HCT116 (cell line): Measurements from ENCODE around the gene TLCD2. TPM values are rescaled to one million over a fixed set of nuclear protein-coding genes. Genes with fewer than 3 reads are reported as not detected.
A peak's percentile ranks its signal among the peaks of the same experiment; 100 is the strongest.

Experiments used
- ATAC-seq: fragments of 200-7000 bp; cut with Tn5 transposase; 2 replicates; pipeline ENCODE4 v1.9.1; 2020; ENCODE audit warnings: mild to moderate bottlenecking, moderate library complexity
- BruUV-seq: library from RNA; stranded (reverse); fragments of 400-500 nt; replicated peaks from 2 replicates; lab custom pipeline; 2021; lab: Mats Ljungman, UMichigan
- CTCF ChIA-PET: fragments of 300-600 bp; sonication (Branson Sonifier 250); formaldehyde crosslinking; loops from one replicate; lab custom pipeline; 2021; ENCODE audit warnings: antibody characterized with exemption; lab: Charles Lee
- POLR2A ChIA-PET: fragments of 300-600, 350-600 bp; sonication (Branson Sonifier 250); formaldehyde crosslinking; loops from one replicate; lab custom pipeline; 2021; ENCODE audit warnings: antibody characterized with exemption; lab: Charles Lee
- RAD21 ChIA-PET, 2 experiments: fragments of 300-600 bp; sonication (Branson Sonifier 250); formaldehyde crosslinking; loops; one replicate each; lab custom pipeline; 2023; ENCODE audit warnings: low total read pairs in 2 of 2; ENCODE audit not compliant: uncharacterized antibody in 2 of 2, unreplicated experiment in 2 of 2, low non-redundant PET in 1 of 2; lab: Charles Lee
- DNase-seq: peaks from one replicate; pipeline ENCODE4 v3.0.0-alpha.2; 2010; ENCODE audit warnings: low read depth, low spot score
- H2AFZ ChIP-seq: fragments of 200-600 bp; shearing (Covaris generic), sonication (generic); 2 replicates; pipeline ENCODE4 v1.6.1; 2017; ENCODE audit warnings: low read depth, mixed run types, mixed read lengths, antibody characterized with exemption, low read length; ENCODE audit not compliant: poor library complexity, severe bottlenecking
- H3K27ac ChIP-seq: 2 replicates; pipeline ENCODE4 v1.5.1; 2012; ENCODE audit warnings: low read depth, low read length
- H3K27me3 ChIP-seq: fragments of 200-600 bp; sonication (generic); 2 replicates; pipeline ENCODE4 v1.6.1; 2016; ENCODE audit warnings: mixed run types, low read length, mixed read lengths; ENCODE audit not compliant: insufficient read depth
- H3K36me3 ChIP-seq, 2 experiments: fragments of 200-500 bp in 1 of 2; fragments of 200-600 bp in 1 of 2; sonication (Bioruptor generic) in 1 of 2; sonication (generic) in 1 of 2; 2 replicates each; pipeline versions ENCODE4 v1.5.1 to v1.6.1; 2014 to 2016; ENCODE audit warnings: low read length in 2 of 2, inconsistent platforms in 1 of 2, mixed read lengths in 1 of 2, mixed run types in 1 of 2; ENCODE audit not compliant: insufficient read depth in 2 of 2, control insufficient read depth in 1 of 2
- H3K4me1 ChIP-seq, 2 experiments: fragments of 200-600 bp in 1 of 2; sonication (generic) in 1 of 2; 2 replicates each; pipeline versions ENCODE4 v1.5.1 to v1.6.1; 2012 to 2017; ENCODE audit warnings: low read length in 2 of 2, inconsistent platforms in 1 of 2, mild to moderate bottlenecking in 1 of 2, mixed read lengths in 1 of 2, mixed run types in 1 of 2, moderate library complexity in 1 of 2; ENCODE audit not compliant: insufficient read depth in 2 of 2, control insufficient read depth in 1 of 2
- H3K4me2 ChIP-seq: fragments of 200-600 bp; sonication (generic); 2 replicates; pipeline ENCODE4 v1.6.1; 2017; ENCODE audit warnings: mixed run types, low read length, mixed read lengths
- H3K4me3 ChIP-seq, 2 experiments: fragments of 200-600 bp in 1 of 2; sonication (generic) in 1 of 2; replicated peaks in 1 of 2; 2 replicates each; pipeline ENCODE4 v1.5.1; 2011 to 2016; ENCODE audit warnings: low read length in 2 of 2, control low read depth in 1 of 2, low read depth in 1 of 2, mild to moderate bottlenecking in 1 of 2, mixed read lengths in 1 of 2, mixed run types in 1 of 2
- H3K79me2 ChIP-seq: fragments of 200-600 bp; sonication (generic); 2 replicates; pipeline ENCODE4 v1.6.1; 2017; ENCODE audit warnings: mild to moderate bottlenecking, mixed run types, low read length, moderate library complexity, mixed read lengths; ENCODE audit not compliant: insufficient read depth
- H3K9ac ChIP-seq: fragments of 200-600 bp; sonication (generic); 2 replicates; pipeline ENCODE4 v1.6.1; 2016; ENCODE audit warnings: low read length, mixed read lengths
- H3K9me2 ChIP-seq: fragments of 200-600 bp; sonication (generic), shearing (Covaris generic); 2 replicates; pipeline ENCODE4 v1.6.1; 2017; ENCODE audit warnings: mixed run types, mild to moderate bottlenecking, moderate library complexity; ENCODE audit not compliant: insufficient read depth
- H3K9me3 ChIP-seq, 2 experiments: fragments of 200-500 bp in 1 of 2; fragments of 200-600 bp in 1 of 2; sonication (Bioruptor generic) in 1 of 2; sonication (generic) in 1 of 2; 2 replicates each; pipeline ENCODE4 v1.6.1; 2014 to 2017; ENCODE audit warnings: low read length in 2 of 2, mixed read lengths in 2 of 2, inconsistent platforms in 1 of 2, low read depth in 1 of 2, mild to moderate bottlenecking in 1 of 2, mixed run types in 1 of 2, moderate library complexity in 1 of 2; ENCODE audit not compliant: control insufficient read depth in 1 of 2, insufficient read depth in 1 of 2
- H4K20me1 ChIP-seq: fragments of 200-600 bp; sonication (generic), shearing (Covaris generic); 2 replicates; pipeline ENCODE4 v1.6.1; 2017; ENCODE audit warnings: mixed run types, mild to moderate bottlenecking, moderate library complexity; ENCODE audit not compliant: insufficient read depth
- EZH2 ChIP-seq: fragments of 200-600 bp; sonication (generic); IDR thresholded peaks from 2 replicates; pipeline ENCODE4 v1.6.1; 2017; ENCODE audit warnings: antibody characterized with exemption, mixed run types
- POLR2AphosphoS5 ChIP-seq: IDR thresholded peaks from 2 replicates; pipeline ENCODE4 v1.6.1; 2011; ENCODE audit warnings: mild to moderate bottlenecking, low read depth, low read length, moderate library complexity
- SIN3A ChIP-seq: IDR thresholded peaks from 2 replicates; pipeline ENCODE4 v1.6.1; 2012; ENCODE audit warnings: low read depth
- SP1 ChIP-seq: IDR thresholded peaks from 2 replicates; pipeline ENCODE4 v1.6.1; 2012; ENCODE audit warnings: low read depth
- TCF7L2 ChIP-seq: IDR thresholded peaks from 2 replicates; pipeline ENCODE4 v1.7.0; 2011; ENCODE audit warnings: borderline replicate concordance, inconsistent platforms; ENCODE audit not compliant: insufficient read depth, insufficient read length; ENCODE audit errors: extremely low read depth
- YY1 ChIP-seq: IDR thresholded peaks from 2 replicates; pipeline ENCODE4 v1.6.1; 2011; ENCODE audit warnings: low read length, low read depth, moderate library complexity, mild to moderate bottlenecking; ENCODE audit not compliant: insufficient replicate concordance; ENCODE audit errors: extremely low read depth
- ZBTB33 ChIP-seq: IDR thresholded peaks from 2 replicates; pipeline ENCODE4 v1.6.1; 2011; ENCODE audit warnings: mild to moderate bottlenecking, low read length, moderate library complexity; ENCODE audit not compliant: insufficient replicate concordance; ENCODE audit errors: extremely low read depth
- intact Hi-C: fragments of 100-400 bp; cut with micrococcal nuclease; formaldehyde crosslinking; loops from 2 replicates; pipeline ENCODE4 v1.10.0; 2022
- total RNA-seq: library from RNA; stranded (reverse); gene quantifications from one replicate; pipeline ENCODE4 v1.2.1, GENCODE V29; 2021; ENCODE audit not compliant: unreplicated experiment
- TF ChIP-seq, protein P1 (sequence below): IDR thresholded peaks from 2 replicates; pipeline ENCODE4 v1.6.1; 2012

TLCD2 gene
- total RNA-seq, 1 experiment from 2014 or later, result 1.8 TPM

DNA sequence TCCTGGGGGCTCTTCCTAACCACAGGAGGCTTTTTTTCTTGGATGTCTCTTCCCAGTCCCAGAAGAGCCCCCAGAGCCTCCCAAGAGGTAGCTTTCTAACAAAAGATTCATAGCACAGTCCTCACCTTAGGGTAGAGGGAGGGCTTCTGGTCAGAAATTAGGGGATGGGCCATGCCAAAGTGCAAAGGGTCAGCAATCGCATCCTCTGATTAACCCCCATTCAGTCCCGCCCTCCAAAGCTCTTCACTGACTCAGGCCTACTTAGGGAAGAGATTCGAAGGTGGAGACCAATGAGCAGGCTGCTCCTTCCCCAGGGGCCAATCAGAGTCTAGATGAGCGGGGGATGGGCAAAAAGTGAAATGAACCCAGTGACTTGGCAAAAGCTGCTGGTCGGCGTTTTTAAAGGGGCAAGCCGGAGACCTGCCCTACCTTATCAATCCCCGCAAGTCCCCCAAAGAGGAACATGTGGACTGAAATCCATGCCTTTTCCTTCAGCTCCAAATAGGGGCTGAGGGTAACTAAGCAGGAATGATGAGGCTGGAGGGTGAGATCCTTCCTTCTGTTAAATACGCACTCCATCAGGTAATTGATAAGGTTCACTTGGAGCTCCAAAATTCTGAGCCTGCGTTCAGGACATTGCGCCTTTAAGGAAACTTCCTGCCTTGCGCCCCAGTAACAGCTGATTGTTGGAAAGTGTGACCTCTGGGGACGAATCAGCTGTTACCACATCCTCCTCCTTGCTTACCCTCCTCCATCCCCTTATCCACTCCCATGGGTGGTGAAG is 6.9 kb upstream of the TLCD2 start:
- TF ChIP-seq ZBTB33, result no peak
- no peak for TF ChIP-seq EZH2
- TF ChIP-seq YY1, result peak; percentile 53
- peak; percentile 65 for TF ChIP-seq POLR2AphosphoS5
- peak; percentile 86 for TF ChIP-seq SP1
- peak; percentile 86 for TF ChIP-seq SIN3A
- TF ChIP-seq TCF7L2, result peak; percentile 63
- TF ChIP-seq, protein P1, sequence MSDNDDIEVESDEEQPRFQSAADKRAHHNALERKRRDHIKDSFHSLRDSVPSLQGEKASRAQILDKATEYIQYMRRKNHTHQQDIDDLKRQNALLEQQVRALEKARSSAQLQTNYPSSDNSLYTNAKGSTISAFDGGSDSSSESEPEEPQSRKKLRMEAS, result peak; percentile 90
- ChIA-PET POLR2A (interaction anchor here (0.6 to 1.9 kb wide), 18 partner anchors 11 to 254 kb away, joined by 3 to 14 read pairs (median 4); partner anchors contain the start of genes PITPNA, RILP, RPA1 and SERPINF1), CTCF (interaction anchor here (0.7 to 2.3 kb wide), 10 partner anchors 10 to 528 kb away, joined by 3 to 15 read pairs (median 6); partner anchors contain the start of gene RILP), RAD21 (interaction anchor here (0.6 to 1.5 kb wide), 7 partner anchors 33 to 321 kb away, joined by 3 to 6 read pairs (median 4); no protein-coding TSS in a partner anchor)
- H3K4me3 ChIP-seq, result peak overlapping the region; percentile 73 to 94
- intact Hi-C loops, result loop anchor here (2.0 to 10.0 kb wide), 3 partner anchors 32 to 688 kb away; partner anchors contain the start of genes MNT, PITPNA and PRPF8
- H3K79me2 ChIP-seq, result peaks cover 33% of the 10 kb centered on the region; the same call in 1 of the 2 replicates
- H3K9me2 ChIP-seq, result no peaks in the 10 kb centered on the region
- no peaks in the 10 kb centered on the region for H3K9me3 ChIP-seq
- no peaks in the 10 kb centered on the region for H4K20me1 ChIP-seq
- peaks cover 0 to 14% of the 10 kb centered on the region in 2 experiments; a peak in 1 of 4 replicates for H3K36me3 ChIP-seq
- DNase-seq, result peak; percentile 99
- H3K4me2 ChIP-seq, result peak overlapping the region; percentile 94
- peak overlapping the region; percentile 93 for H3K9ac ChIP-seq
- no peak overlapping the region for H2AFZ ChIP-seq
- peak overlapping the region; percentile 99 for H3K27ac ChIP-seq
- BruUV-seq, result no TSS peak
- ATAC-seq, result peak; percentile 67
- peaks cover 28 to 60% of the 10 kb centered on the region in 2 experiments for H3K4me1 ChIP-seq
- H3K27me3 ChIP-seq, result no peaks in the 10 kb centered on the region
